Endodermal cell (in vitro differentiated cells): Measurements from ENCODE around the gene SH3BP2. TPM values are rescaled to one million over a fixed set of nuclear protein-coding genes. Genes with fewer than 3 reads are reported as not detected.

Experiments used
- DNase-seq: peaks from one replicate; pipeline ENCODE4 v3.0.0-alpha.2; 2017
- H3K27ac ChIP-seq: 2 replicates; pipeline ENCODE4 v1.5.1; 2013; ENCODE audit warnings: mild to moderate bottlenecking, low read depth, low read length, moderate library complexity
- H3K27me3 ChIP-seq: 2 replicates; pipeline ENCODE4 v1.6.1; 2013; ENCODE audit warnings: mild to moderate bottlenecking, low read length, moderate library complexity; ENCODE audit not compliant: insufficient read depth, control insufficient read depth, poor library complexity, severe bottlenecking
- H3K36me3 ChIP-seq: 2 replicates; pipeline ENCODE4 v1.7.0; 2013; ENCODE audit warnings: mild to moderate bottlenecking, low read length, moderate library complexity; ENCODE audit not compliant: control insufficient read depth, insufficient read depth
- H3K4me1 ChIP-seq: one replicate; pipeline ENCODE4 v1.7.0; 2013; ENCODE audit warnings: low read length; ENCODE audit not compliant: control insufficient read depth, insufficient read depth
- H3K4me3 ChIP-seq: 2 replicates; pipeline ENCODE4 v1.5.1; 2013; ENCODE audit warnings: mild to moderate bottlenecking, low read length, moderate library complexity
- H3K9ac ChIP-seq: 2 replicates; pipeline ENCODE4 v1.6.1; 2013; ENCODE audit warnings: mild to moderate bottlenecking, low read length, moderate library complexity; ENCODE audit not compliant: poor library complexity, severe bottlenecking; ENCODE audit errors: extremely low read depth
- H3K9me3 ChIP-seq: 2 replicates; pipeline ENCODE4 v1.6.1; 2013; ENCODE audit warnings: mild to moderate bottlenecking, low read length, moderate library complexity; ENCODE audit not compliant: control insufficient read depth
- H3K27ac Mint-ChIP-seq: 2 replicates; pipeline ENCODE4 v1.8.0; 2020; ENCODE audit warnings: mixed read lengths
- H3K27me3 Mint-ChIP-seq: 2 replicates; pipeline ENCODE4 v1.8.0; 2021; ENCODE audit warnings: mild to moderate bottlenecking, mixed read lengths; ENCODE audit not compliant: insufficient read depth
- H3K36me3 Mint-ChIP-seq: 2 replicates; pipeline ENCODE4 v1.8.0; 2020; ENCODE audit warnings: low read depth, mixed read lengths
- H3K4me1 Mint-ChIP-seq: 2 replicates; pipeline ENCODE4 v1.8.0; 2020; ENCODE audit warnings: mixed read lengths
- H3K4me3 Mint-ChIP-seq: 2 replicates; pipeline ENCODE4 v1.8.0; 2020; ENCODE audit warnings: mild to moderate bottlenecking, moderate library complexity, mixed read lengths
- H3K9me3 Mint-ChIP-seq: 2 replicates; pipeline ENCODE4 v1.8.0; 2020; ENCODE audit warnings: mild to moderate bottlenecking, mixed read lengths
- WGBS, 2 experiments: methylation state at CpG; one replicate each; pipeline versions ENCODE4 v1.1.5 to v1.1.7; 2013; ENCODE audit warnings: missing lambda C conversion rate in 2 of 2, mixed read lengths in 1 of 2; ENCODE audit not compliant: insufficient coverage in 1 of 2, insufficient read length in 1 of 2; 5-methylcytosine and 5-hydroxymethylcytosine counted together
- total RNA-seq, 2 donors: library from RNA; stranded (reverse); fragmentation: NEBNext Ultra II Directional in 1 of 2; extraction: Animal tissue kit (Norgen Biotek cat#: 25700) in 1 of 2; gene quantifications; 2 replicates in 1 of 2; 3 replicates in 1 of 2; pipeline ENCODE4 v1.2.1, GENCODE V29; 2021
- TF ChIP-seq, protein P1 (sequence below): fragments of 200-600 bp; sonication (generic); conservative IDR thresholded peaks from 2 replicates; pipeline ENCODE4 v1.5.0; 2021; ENCODE audit warnings: antibody characterized with exemption, mild to moderate bottlenecking

SH3BP2 gene
- total RNA-seq, 2 donors from 2014 or later, result 40.5 to 43.8 TPM

DNA sequence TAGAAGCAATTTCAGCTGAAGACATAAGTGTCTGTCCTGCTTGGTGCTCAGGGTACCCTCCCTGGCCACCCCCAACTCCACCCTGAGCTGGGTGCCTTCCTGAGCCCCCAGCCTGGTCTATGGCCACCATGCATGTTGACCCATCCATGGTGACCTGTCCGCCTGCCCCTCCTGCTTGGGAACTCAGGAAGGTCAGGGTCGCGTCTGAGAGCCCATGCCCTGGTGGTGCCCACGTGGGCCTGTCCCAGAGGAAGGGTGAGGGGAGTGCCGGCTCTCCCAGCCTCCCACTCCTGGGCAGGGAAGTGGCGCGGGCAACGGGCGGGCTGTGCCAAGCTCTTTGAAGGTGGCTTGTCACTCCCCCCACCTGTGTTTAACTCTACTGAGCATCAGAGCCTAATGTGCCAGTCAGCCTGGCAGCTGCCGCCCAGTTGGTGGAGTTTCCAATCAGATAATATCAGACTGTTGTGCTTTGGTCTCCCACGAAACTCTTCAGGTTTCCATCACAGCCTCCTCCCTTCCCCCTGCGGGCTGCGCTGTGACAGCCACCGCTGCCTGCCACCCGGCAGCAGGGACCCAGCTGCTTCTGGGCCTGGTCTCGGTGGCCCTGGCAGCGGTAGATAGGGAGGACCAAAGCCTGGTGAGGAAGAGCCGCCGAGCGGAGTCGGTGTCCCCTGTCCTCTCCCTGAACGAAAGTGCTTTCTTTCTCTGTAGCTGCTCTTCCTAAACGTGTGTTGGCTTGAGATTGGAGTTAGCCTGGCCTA is 4.8 kb downstream of the SH3BP2 start:
- H3K9me3 ChIP-seq, result no peaks in the 10 kb centered on the region
- H3K9ac ChIP-seq, result no peak overlapping the region
- H3K9me3 Mint-ChIP-seq, result no peaks in the 10 kb centered on the region
- no peak overlapping the region for H3K27ac Mint-ChIP-seq
- no peaks in the 10 kb centered on the region for H3K36me3 Mint-ChIP-seq
- 89% methylated on average over 11 to 23 of the region's 23 CpGs for WGBS, 2 experiments
- peaks cover 15% of the 10 kb centered on the region for H3K27me3 ChIP-seq
- H3K36me3 ChIP-seq, result no peaks in the 10 kb centered on the region
- peaks cover 19% of the 10 kb centered on the region for H3K27me3 Mint-ChIP-seq
- TF ChIP-seq, protein P1, sequence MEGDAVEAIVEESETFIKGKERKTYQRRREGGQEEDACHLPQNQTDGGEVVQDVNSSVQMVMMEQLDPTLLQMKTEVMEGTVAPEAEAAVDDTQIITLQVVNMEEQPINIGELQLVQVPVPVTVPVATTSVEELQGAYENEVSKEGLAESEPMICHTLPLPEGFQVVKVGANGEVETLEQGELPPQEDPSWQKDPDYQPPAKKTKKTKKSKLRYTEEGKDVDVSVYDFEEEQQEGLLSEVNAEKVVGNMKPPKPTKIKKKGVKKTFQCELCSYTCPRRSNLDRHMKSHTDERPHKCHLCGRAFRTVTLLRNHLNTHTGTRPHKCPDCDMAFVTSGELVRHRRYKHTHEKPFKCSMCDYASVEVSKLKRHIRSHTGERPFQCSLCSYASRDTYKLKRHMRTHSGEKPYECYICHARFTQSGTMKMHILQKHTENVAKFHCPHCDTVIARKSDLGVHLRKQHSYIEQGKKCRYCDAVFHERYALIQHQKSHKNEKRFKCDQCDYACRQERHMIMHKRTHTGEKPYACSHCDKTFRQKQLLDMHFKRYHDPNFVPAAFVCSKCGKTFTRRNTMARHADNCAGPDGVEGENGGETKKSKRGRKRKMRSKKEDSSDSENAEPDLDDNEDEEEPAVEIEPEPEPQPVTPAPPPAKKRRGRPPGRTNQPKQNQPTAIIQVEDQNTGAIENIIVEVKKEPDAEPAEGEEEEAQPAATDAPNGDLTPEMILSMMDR, result no peak
- no peak for DNase-seq
- H3K4me3 ChIP-seq, result no peak overlapping the region
- H3K4me3 Mint-ChIP-seq, result no peak overlapping the region
- no peaks in the 10 kb centered on the region for H3K4me1 ChIP-seq
- H3K4me1 Mint-ChIP-seq, result peaks cover 7% of the 10 kb centered on the region
- no peak overlapping the region for H3K27ac ChIP-seq

DNA sequence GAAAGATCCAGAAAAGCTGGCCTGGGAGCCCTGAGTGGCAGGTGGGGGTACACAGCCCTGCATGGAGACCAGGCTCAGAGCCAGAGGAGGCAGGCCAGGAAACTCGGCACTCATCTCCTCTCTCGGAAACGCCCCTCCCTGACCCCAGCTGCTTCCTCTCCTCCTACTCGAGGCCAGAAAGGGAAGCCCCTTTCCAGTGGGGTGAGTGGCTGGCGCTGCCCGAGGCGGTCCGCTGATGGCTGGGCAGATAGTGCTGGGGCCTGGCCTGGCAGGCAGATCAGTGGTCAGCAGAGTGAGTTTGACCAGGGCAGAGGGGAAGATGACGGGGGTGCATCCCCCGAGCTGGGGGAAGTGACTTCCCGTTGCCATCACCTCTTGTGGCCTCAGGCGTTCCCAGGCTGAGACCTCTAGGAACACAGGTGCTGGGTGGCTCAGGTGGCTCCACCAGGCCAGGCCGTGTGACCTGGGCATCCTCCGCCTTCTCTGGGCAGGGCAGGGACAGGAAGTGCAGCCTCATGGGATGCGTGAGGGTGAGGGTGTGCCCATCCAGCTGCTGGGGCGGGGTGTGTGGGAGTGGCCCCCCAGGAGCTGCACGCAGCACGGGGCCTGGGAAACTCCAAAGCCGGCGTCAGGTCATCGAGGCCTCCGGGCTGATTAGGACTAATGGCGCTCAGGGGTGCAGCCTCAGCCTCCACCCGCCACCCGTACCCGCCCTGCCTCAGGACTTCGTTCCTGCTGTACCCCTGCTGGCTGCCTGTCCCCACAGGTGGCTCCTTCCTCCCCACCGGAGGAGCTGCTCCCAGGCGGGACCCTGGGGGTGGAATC is 5.7 kb downstream of the SH3BP2 start:
- H3K27ac Mint-ChIP-seq, result no peak overlapping the region
- H3K4me3 Mint-ChIP-seq, result no peak overlapping the region
- Histone ChIP-seq H3K9me3 (no peaks in the 10 kb centered on the region), H3K4me1 (no peaks in the 10 kb centered on the region), H3K9ac (no peak overlapping the region), H3K27ac (no peak overlapping the region), H3K27me3 (peaks cover 11% of the 10 kb centered on the region), H3K4me3 (no peak overlapping the region), H3K36me3 (no peaks in the 10 kb centered on the region)
- H3K9me3 Mint-ChIP-seq, result no peaks in the 10 kb centered on the region
- peaks cover 7% of the 10 kb centered on the region for H3K4me1 Mint-ChIP-seq
- no peak for DNase-seq
- peaks cover 17% of the 10 kb centered on the region for H3K27me3 Mint-ChIP-seq
- TF ChIP-seq, protein P1, result no peak
- no peaks in the 10 kb centered on the region for H3K36me3 Mint-ChIP-seq
- WGBS, 2 experiments, result 90 to 98% methylated on average over 15 to 29 of the region's 29 CpGs

- no peak overlapping the region for H3K4me3 ChIP-seq
- H3K9me3 ChIP-seq, result no peaks in the 10 kb centered on the region
- H3K4me3 Mint-ChIP-seq, result no peak overlapping the region
- peaks cover 7% of the 10 kb centered on the region for H3K4me1 Mint-ChIP-seq
- no peak overlapping the region for H3K9ac ChIP-seq
- 93 to 97% methylated on average over 9 to 14 of the region's 14 CpGs for WGBS, 2 experiments
- H3K4me1 ChIP-seq, result no peaks in the 10 kb centered on the region
- H3K27me3 ChIP-seq, result peaks cover 4% of the 10 kb centered on the region
- peaks cover 9% of the 10 kb centered on the region for H3K27me3 Mint-ChIP-seq
- no peak for DNase-seq
- TF ChIP-seq, protein P1, result no peak
- no peak overlapping the region for H3K27ac ChIP-seq
- no peaks in the 10 kb centered on the region for H3K36me3 Mint-ChIP-seq
- no peaks in the 10 kb centered on the region for H3K9me3 Mint-ChIP-seq
- no peak overlapping the region for H3K27ac Mint-ChIP-seq
- H3K36me3 ChIP-seq, result no peaks in the 10 kb centered on the region
These were observed 6.5 kb downstream of the SH3BP2 start for GRCh38 chr4:2799224-2799911.
